Lung (tissue), 11 donors: ENCODE measurements around the gene TARP.

Experiments
- ATAC-seq: fragments of 200-7000 bp; cut with Tn5 transposase; one replicate; pipeline ENCODE4 v1.9.1; 2020; ENCODE audit warnings: moderate number of reproducible peaks; ENCODE audit not compliant: insufficient read depth, low FRiP score
- DNase-seq, 3 donors: peaks; one replicate each; pipeline ENCODE4 v3.0.0-alpha.2; 2013 to 2017
- H3K27ac ChIP-seq, 2 donors: one replicate each; pipeline ENCODE4 v1.5.1; 2013; ENCODE audit warnings: mild to moderate bottlenecking in 2 of 2, moderate library complexity in 2 of 2, control low read depth in 1 of 2, inconsistent platforms in 1 of 2, low read depth in 1 of 2, low read length in 1 of 2
- H3K27me3 ChIP-seq, 3 donors: one replicate each; pipeline ENCODE4 v1.5.1; 2013; ENCODE audit warnings: low read length in 2 of 3; ENCODE audit not compliant: control insufficient read depth in 3 of 3, insufficient read depth in 3 of 3
- H3K36me3 ChIP-seq, 4 donors: one replicate each; pipeline ENCODE4 v1.5.1; 2013; ENCODE audit warnings: low read length in 4 of 4, mild to moderate bottlenecking in 1 of 4, moderate library complexity in 1 of 4; ENCODE audit not compliant: control insufficient read depth in 4 of 4, insufficient read depth in 4 of 4
- H3K4me1 ChIP-seq, 5 donors: one replicate each; pipeline ENCODE4 v1.5.1; 2013; ENCODE audit warnings: low read length in 5 of 5, mild to moderate bottlenecking in 2 of 5, moderate library complexity in 1 of 5; ENCODE audit not compliant: control insufficient read depth in 5 of 5, insufficient read depth in 5 of 5
- H3K4me3 ChIP-seq: one replicate; pipeline ENCODE4 v1.5.1; 2013; ENCODE audit warnings: mild to moderate bottlenecking, control low read depth, moderate library complexity
- H3K9ac ChIP-seq, 2 donors: one replicate each; pipeline ENCODE4 v1.5.1; 2013; ENCODE audit warnings: low read length in 2 of 2, control low read depth in 1 of 2; ENCODE audit not compliant: insufficient read depth in 1 of 2
- H3K9me3 ChIP-seq, 4 donors: one replicate each; pipeline ENCODE4 v1.5.1; 2013; ENCODE audit warnings: low read length in 3 of 4, mild to moderate bottlenecking in 1 of 4, moderate library complexity in 1 of 4; ENCODE audit not compliant: control insufficient read depth in 4 of 4, insufficient read depth in 3 of 4
- CTCF ChIP-seq: IDR thresholded peaks from 2 replicates; pipeline ENCODE4 v1.5.1; 2012; ENCODE audit warnings: mild to moderate bottlenecking; ENCODE audit errors: control extremely low read depth, extremely low read depth
- WGBS, 2 donors: extraction: QIAGEN DNeasy Blood & Tissue Kit; methylation state at CpG; one replicate each; pipeline ENCODE4 v1.1.7; 2013; 5-methylcytosine and 5-hydroxymethylcytosine counted together
- donor health status: control.
- donor health status: control.
- donor health status: Bipolar disorder and iron deficiency.
- donor health status: healthy.
- donor health status: DM: yes; HTN: yes; CAD: no.

The TARP gene

GRCh38 chr7:38309555-38309954, 36.1 kb upstream of the TARP start:
- ATAC-seq (no peak), DNase-seq (no peak)
- Histone ChIP-seq H3K9me3 (no peaks in the 10 kb centered on the region), H3K9ac (no peak overlapping the region), H3K27me3 (no peaks in the 10 kb centered on the region), H3K4me1 (peaks cover 0 to 8% (median 3%) of the 10 kb centered on the region in 5 donors), H3K4me3 (no peak overlapping the region), H3K27ac (no peak overlapping the region), H3K36me3 (no peaks in the 10 kb centered on the region)
- WGBS, 2 donors = 41 to 85% methylated on average over 5 of the region's 5 CpGs
- TF ChIP-seq CTCF = no peak

- Histone ChIP-seq H3K27me3 (no peaks in the 10 kb centered on the region), H3K4me3 (no peak overlapping the region), H3K9me3 (no peaks in the 10 kb centered on the region), H3K27ac (no peak overlapping the region), H3K36me3 (no peaks in the 10 kb centered on the region), H3K9ac (no peak overlapping the region), H3K4me1 (peaks cover 0 to 8% (median 3%) of the 10 kb centered on the region in 5 donors)
- DNase-seq (no peak), ATAC-seq (no peak)
- TF ChIP-seq CTCF = no peak
- 98 to 100% methylated on average over 2 of the region's 2 CpGs for WGBS, 2 donors
Measured at GRCh38 chr7:38308140-38308539, 34.7 kb upstream of the TARP start.

GRCh38 chr7:38307640-38308039, 34.2 kb upstream of the TARP start:
- TF ChIP-seq CTCF = no peak
- H3K27me3 ChIP-seq = no peaks in the 10 kb centered on the region
- 38 to 73% methylated on average over 3 of the region's 3 CpGs for WGBS, 2 donors
- no peaks in the 10 kb centered on the region for H3K9me3 ChIP-seq
- DNase-seq (no peak), ATAC-seq (no peak)
- H3K27ac ChIP-seq = no peak overlapping the region
- H3K36me3 ChIP-seq = no peaks in the 10 kb centered on the region
- H3K4me1 ChIP-seq = peaks cover 0 to 8% (median 3%) of the 10 kb centered on the region in 5 donors
- H3K9ac ChIP-seq = no peak overlapping the region
- no peak overlapping the region for H3K4me3 ChIP-seq

- H3K9me3 ChIP-seq = no peaks in the 10 kb centered on the region
- H3K36me3 ChIP-seq = no peaks in the 10 kb centered on the region
- no peak overlapping the region for H3K9ac ChIP-seq
- ATAC-seq (no peak), DNase-seq (no peak)
- no peaks in the 10 kb centered on the region for H3K27me3 ChIP-seq
- TF ChIP-seq CTCF = no peak
- H3K27ac ChIP-seq = no peak overlapping the region
- peaks cover 0 to 8% (median 3%) of the 10 kb centered on the region in 5 donors for H3K4me1 ChIP-seq
- WGBS, 2 donors = 37 to 64% methylated on average over 2 of the region's 2 CpGs
- no peak overlapping the region for H3K4me3 ChIP-seq
Measured at GRCh38 chr7:38306914-38307313, 33.5 kb upstream of the TARP start.
